Peyer's patch (tissue), 4 donors: Measurements from ENCODE around the gene SPATC1L.
"Not testable (repeated sequence)": the region's sequence is repeated elsewhere in the genome, so short reads cannot be mapped to it uniquely, and the experiment has no call there.

Experiments used
- CTCF ChIP-seq, 6 experiments: fragments of 450-650 bp in 4 of 6; fragments of 200-600 bp in 2 of 6; sonication (generic) in 1 of 6; IDR thresholded peaks; one replicate each; pipeline ENCODE4 v1.5.1; 2017 to 2019; ENCODE audit warnings: antibody characterized with exemption in 6 of 6, mild to moderate bottlenecking in 3 of 6, moderate library complexity in 1 of 6
- POLR2A ChIP-seq, 2 donors: fragments of 450-650 bp; IDR thresholded peaks; one replicate each; pipeline ENCODE4 v1.5.1; 2017; ENCODE audit warnings: antibody characterized with exemption in 2 of 2, mild to moderate bottlenecking in 2 of 2, moderate library complexity in 2 of 2

GRCh38 chr21:46200877-46201803, 16.9 kb upstream of the SPATC1L start:
- not testable (repeated sequence) for TF ChIP-seq CTCF, POLR2A (IDR thresholded peaks at IDR 0.05)
